Panc1 (cell line): ENCODE data around the gene SSBP2. TPM values are rescaled to one million over a fixed set of nuclear protein-coding genes. Genes with fewer than 3 reads are reported as not detected.

ENCODE experiments used
- ATAC-seq: fragments of 200-7000 bp; cut with Tn5 transposase; 2 replicates; pipeline ENCODE4 v1.9.1; 2020; ENCODE audit warnings: mild to moderate bottlenecking, moderate library complexity
- BruUV-seq: library from RNA; stranded (reverse); fragments of 400-500 nt; replicated peaks from 2 replicates; lab custom pipeline; 2021; lab: Mats Ljungman, UMichigan
- CTCF ChIA-PET: fragments of 300-600 bp; sonication (Branson Sonifier 250); formaldehyde crosslinking; loops from one replicate; lab custom pipeline; 2022; ENCODE audit warnings: antibody characterized with exemption; lab: Charles Lee
- POLR2A ChIA-PET: fragments of 300-600 bp; sonication (Branson Sonifier 250); formaldehyde crosslinking; loops from one replicate; lab custom pipeline; 2022; ENCODE audit warnings: antibody characterized with exemption; lab: Charles Lee
- DNase-seq: peaks from one replicate; pipeline ENCODE4 v3.0.0-alpha.2; 2010; ENCODE audit warnings: low read depth, low spot score
- H3K27ac ChIP-seq: 2 replicates; pipeline ENCODE4 v1.5.1; 2011; ENCODE audit warnings: mild to moderate bottlenecking, low read length, inconsistent platforms
- H3K27me3 ChIP-seq: fragments of 200-500 bp; sonication (Bioruptor generic); 2 replicates; pipeline ENCODE4 v1.6.0; 2014; ENCODE audit warnings: low read length, inconsistent platforms; ENCODE audit not compliant: control insufficient read depth, insufficient read depth
- H3K36me3 ChIP-seq: fragments of 200-500 bp; sonication (Bioruptor generic); 2 replicates; pipeline ENCODE4 v1.5.1; 2014; ENCODE audit warnings: inconsistent platforms, mild to moderate bottlenecking, low read length, moderate library complexity; ENCODE audit not compliant: control insufficient read depth, insufficient read depth
- H3K4me1 ChIP-seq: 2 replicates; pipeline ENCODE4 v1.5.1; 2011; ENCODE audit warnings: inconsistent platforms, mild to moderate bottlenecking, low read length, moderate library complexity; ENCODE audit not compliant: control insufficient read depth, insufficient read depth
- H3K4me3 ChIP-seq, 2 experiments: 2 replicates each; pipeline ENCODE4 v1.5.1; 2011 to 2012; ENCODE audit warnings: low read depth in 2 of 2, low read length in 2 of 2, mild to moderate bottlenecking in 2 of 2, inconsistent platforms in 1 of 2, moderate library complexity in 1 of 2
- H3K9me3 ChIP-seq: fragments of 200-500 bp; sonication (Bioruptor generic); 2 replicates; pipeline ENCODE4 v1.5.1; 2014; ENCODE audit warnings: low read depth, mild to moderate bottlenecking, inconsistent platforms, low read length, moderate library complexity; ENCODE audit not compliant: control insufficient read depth, insufficient read depth
- CTCF ChIP-seq: fragments of 450-650 bp; IDR thresholded peaks from 2 replicates; pipeline ENCODE4 v1.5.1; 2017; ENCODE audit warnings: mild to moderate bottlenecking
- POLR2AphosphoS5 ChIP-seq: IDR thresholded peaks from 2 replicates; pipeline ENCODE4 v1.6.1; 2012; ENCODE audit warnings: mild to moderate bottlenecking, low read depth, low read length, moderate library complexity
- SIN3A ChIP-seq: IDR thresholded peaks from 2 replicates; pipeline ENCODE4 v1.6.1; 2012; ENCODE audit warnings: low read depth, mild to moderate bottlenecking, low read length, moderate library complexity, borderline replicate concordance; ENCODE audit not compliant: insufficient read depth
- TCF7L2 ChIP-seq: IDR thresholded peaks from 2 replicates; pipeline ENCODE4 v1.6.1; 2011; ENCODE audit warnings: mild to moderate bottlenecking, low read depth, low read length, inconsistent platforms
- in situ Hi-C: cut with HindIII; loops from 2 replicates; pipeline ENCODE4 v1.10.0; 2016; ENCODE audit warnings: low sequenced_read_pairs, low pct_unique_long_range_greater_than_20kb
- intact Hi-C: fragments of 100-400 bp; cut with micrococcal nuclease; formaldehyde crosslinking; loops from one replicate; pipeline ENCODE4 v1.10.0; 2022; ENCODE audit not compliant: unreplicated experiment
- total RNA-seq: library from RNA; stranded (reverse); gene quantifications from one replicate; pipeline ENCODE4 v1.2.1, GENCODE V29; 2021; ENCODE audit not compliant: unreplicated experiment
- TF ChIP-seq, protein P1 (sequence below), 2 experiments: IDR thresholded peaks; 2 replicates each; pipeline ENCODE4 v1.6.1; 2011 to 2012; ENCODE audit warnings: low read depth in 2 of 2, control low read depth in 1 of 2, low read length in 1 of 2, mild to moderate bottlenecking in 1 of 2, moderate library complexity in 1 of 2; ENCODE audit not compliant: insufficient read depth in 1 of 2

The SSBP2 gene
- total RNA-seq, 1 experiment from 2014 or later, result 16.3 TPM

- POLR2A ChIA-PET, result no interaction called here
- intact Hi-C loops (no loop called here), in situ Hi-C loops (no loop called here)
- Histone ChIP-seq H3K4me3 (no peak overlapping the region), H3K4me1 (no peaks in the 10 kb centered on the region), H3K9me3 (no peaks in the 10 kb centered on the region), H3K27ac (no peak overlapping the region), H3K27me3 (no peaks in the 10 kb centered on the region), H3K36me3 (no peaks in the 10 kb centered on the region)
- no peak for ATAC-seq
- TF ChIP-seq SIN3A, result no peak
- TF ChIP-seq TCF7L2, result no peak
- DNase-seq, result no peak
- CTCF ChIA-PET, result no interaction called here
- no TSS peak for BruUV-seq
These were observed 24.6 kb downstream of the SSBP2 start for GRCh38 chr5:81726297-81726696.

DNA sequence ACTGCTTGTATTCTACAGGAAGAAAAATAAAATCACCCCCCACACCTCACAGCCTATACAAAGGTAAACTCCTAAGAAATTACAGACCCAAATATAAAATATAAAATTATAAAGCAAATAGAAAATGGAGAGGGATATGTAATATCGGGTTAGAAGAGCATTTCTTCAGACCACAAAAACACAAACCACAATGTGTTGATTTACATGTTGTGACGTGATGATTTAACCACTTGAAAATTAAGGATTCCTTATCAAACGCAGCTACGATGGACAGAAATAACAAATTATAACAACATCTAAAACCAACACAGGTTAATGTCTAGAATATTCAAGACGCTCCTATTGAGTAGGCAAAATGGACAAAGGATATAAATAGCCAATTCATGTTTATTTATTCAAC lies 26.3 kb downstream of the SSBP2 start:
- ATAC-seq (no peak), DNase-seq (no peak)
- Histone ChIP-seq H3K9me3 (no peaks in the 10 kb centered on the region), H3K4me3 (no peak overlapping the region), H3K36me3 (no peaks in the 10 kb centered on the region), H3K4me1 (no peaks in the 10 kb centered on the region), H3K27me3 (no peaks in the 10 kb centered on the region), H3K27ac (no peak overlapping the region)
- ChIA-PET CTCF (no interaction called here), POLR2A (no interaction called here)
- no TSS peak for BruUV-seq
- intact Hi-C loops, result no loop called here
- in situ Hi-C loops, result no loop called here
- TF ChIP-seq, protein P1, sequence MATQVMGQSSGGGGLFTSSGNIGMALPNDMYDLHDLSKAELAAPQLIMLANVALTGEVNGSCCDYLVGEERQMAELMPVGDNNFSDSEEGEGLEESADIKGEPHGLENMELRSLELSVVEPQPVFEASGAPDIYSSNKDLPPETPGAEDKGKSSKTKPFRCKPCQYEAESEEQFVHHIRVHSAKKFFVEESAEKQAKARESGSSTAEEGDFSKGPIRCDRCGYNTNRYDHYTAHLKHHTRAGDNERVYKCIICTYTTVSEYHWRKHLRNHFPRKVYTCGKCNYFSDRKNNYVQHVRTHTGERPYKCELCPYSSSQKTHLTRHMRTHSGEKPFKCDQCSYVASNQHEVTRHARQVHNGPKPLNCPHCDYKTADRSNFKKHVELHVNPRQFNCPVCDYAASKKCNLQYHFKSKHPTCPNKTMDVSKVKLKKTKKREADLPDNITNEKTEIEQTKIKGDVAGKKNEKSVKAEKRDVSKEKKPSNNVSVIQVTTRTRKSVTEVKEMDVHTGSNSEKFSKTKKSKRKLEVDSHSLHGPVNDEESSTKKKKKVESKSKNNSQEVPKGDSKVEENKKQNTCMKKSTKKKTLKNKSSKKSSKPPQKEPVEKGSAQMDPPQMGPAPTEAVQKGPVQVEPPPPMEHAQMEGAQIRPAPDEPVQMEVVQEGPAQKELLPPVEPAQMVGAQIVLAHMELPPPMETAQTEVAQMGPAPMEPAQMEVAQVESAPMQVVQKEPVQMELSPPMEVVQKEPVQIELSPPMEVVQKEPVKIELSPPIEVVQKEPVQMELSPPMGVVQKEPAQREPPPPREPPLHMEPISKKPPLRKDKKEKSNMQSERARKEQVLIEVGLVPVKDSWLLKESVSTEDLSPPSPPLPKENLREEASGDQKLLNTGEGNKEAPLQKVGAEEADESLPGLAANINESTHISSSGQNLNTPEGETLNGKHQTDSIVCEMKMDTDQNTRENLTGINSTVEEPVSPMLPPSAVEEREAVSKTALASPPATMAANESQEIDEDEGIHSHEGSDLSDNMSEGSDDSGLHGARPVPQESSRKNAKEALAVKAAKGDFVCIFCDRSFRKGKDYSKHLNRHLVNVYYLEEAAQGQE (IDR thresholded peaks at IDR 0.05; ENCODE audit: insufficient read depth in 1 of 2, low read depth in 2 of 2, low read length in 1 of 2), result no peak
- TF ChIP-seq CTCF (no peak), SIN3A (no peak), TCF7L2 (no peak), POLR2AphosphoS5 (no peak)

GRCh38 chr5:81724108-81724507 lies 26.8 kb downstream of the SSBP2 start:
- Histone ChIP-seq H3K27ac (no peak overlapping the region), H3K4me3 (no peak overlapping the region), H3K27me3 (no peaks in the 10 kb centered on the region), H3K4me1 (no peaks in the 10 kb centered on the region), H3K36me3 (no peaks in the 10 kb centered on the region), H3K9me3 (no peaks in the 10 kb centered on the region)
- intact Hi-C loops (no loop called here), in situ Hi-C loops (no loop called here)
- ChIA-PET POLR2A (no interaction called here), CTCF (no interaction called here)
- ATAC-seq (no peak), DNase-seq (no peak)
- TF ChIP-seq POLR2AphosphoS5 (no peak), SIN3A (no peak), TCF7L2 (no peak), CTCF (no peak)
- TF ChIP-seq, protein P1 (IDR thresholded peaks at IDR 0.05; ENCODE audit: insufficient read depth in 1 of 2, low read depth in 2 of 2, low read length in 1 of 2), result no peak
- no TSS peak for BruUV-seq
